PC-9 (cell line): ENCODE data around the gene P3H3. TPM values are rescaled to one million over a fixed set of nuclear protein-coding genes. Genes with fewer than 3 reads are reported as not detected.

Experiments
- BruUV-seq: library from RNA; stranded (reverse); fragments of 400-500 nt; replicated peaks from 2 replicates; lab custom pipeline; 2021; lab: Mats Ljungman, UMichigan
- CTCF ChIA-PET: fragments of 300-600 bp; sonication (Branson Sonifier 250); formaldehyde crosslinking; loops from one replicate; lab custom pipeline; 2022; ENCODE audit warnings: antibody characterized with exemption; lab: Charles Lee
- POLR2A ChIA-PET: fragments of 300-600 bp; sonication (Branson Sonifier 250); formaldehyde crosslinking; loops from one replicate; lab custom pipeline; 2022; ENCODE audit warnings: antibody characterized with exemption; ENCODE audit not compliant: unreplicated experiment; lab: Charles Lee
- DNase-seq, 2 experiments: peaks; one replicate each; pipeline versions ENCODE4 v3.0.0 to v3.0.0-alpha.2; 2015 to 2022; ENCODE audit warnings: mixed read lengths in 1 of 2
- H2AFZ ChIP-seq: fragments of 200-600 bp; sonication (generic); 2 replicates; pipeline ENCODE4 v1.8.1; 2017; ENCODE audit warnings: antibody characterized with exemption
- H3F3A ChIP-seq: fragments of 200-600 bp; sonication (generic); 2 replicates; pipeline ENCODE4 v1.8.1; 2017; ENCODE audit warnings: antibody characterized with exemption, mild to moderate bottlenecking, low read depth; ENCODE audit not compliant: insufficient read depth
- H3K27ac ChIP-seq: fragments of 200-600 bp; sonication (generic); 2 replicates; pipeline ENCODE4 v1.6.1; 2016; ENCODE audit warnings: mixed run types
- H3K27me3 ChIP-seq: fragments of 200-600 bp; sonication (generic); 2 replicates; pipeline ENCODE4 v1.6.1; 2016; ENCODE audit warnings: low read depth, mixed run types; ENCODE audit not compliant: insufficient read depth
- H3K36me3 ChIP-seq: fragments of 200-600 bp; sonication (generic); 2 replicates; pipeline ENCODE4 v1.6.1; 2016; ENCODE audit warnings: low read depth, mixed run types
- H3K4me1 ChIP-seq: fragments of 200-600 bp; sonication (generic); replicated peaks from 2 replicates; pipeline ENCODE4 v1.6.1; 2016; ENCODE audit warnings: mixed run types; ENCODE audit not compliant: insufficient read depth
- H3K4me2 ChIP-seq: fragments of 200-600 bp; sonication (generic); 2 replicates; pipeline ENCODE4 v1.6.1; 2017; ENCODE audit warnings: mixed run types
- H3K4me3 ChIP-seq: fragments of 200-600 bp; sonication (generic); 2 replicates; pipeline ENCODE4 v1.6.1; 2016; ENCODE audit warnings: mixed run types
- H3K79me2 ChIP-seq: fragments of 200-600 bp; sonication (generic); 2 replicates; pipeline ENCODE4 v1.6.1; 2017; ENCODE audit warnings: low read depth, mixed run types
- H3K9me2 ChIP-seq: fragments of 200-600 bp; sonication (generic); 2 replicates; pipeline ENCODE4 v1.8.1; 2017; ENCODE audit warnings: mild to moderate bottlenecking; ENCODE audit not compliant: insufficient read depth
- H3K9me3 ChIP-seq: fragments of 200-600 bp; sonication (generic); 2 replicates; pipeline ENCODE4 v1.8.1; 2016; ENCODE audit warnings: low read depth; ENCODE audit not compliant: insufficient read depth
- H4K20me1 ChIP-seq: fragments of 200-600 bp; sonication (generic); 2 replicates; pipeline ENCODE4 v1.8.1; 2017; ENCODE audit not compliant: insufficient read depth
- CTCF ChIP-seq: fragments of 200-600 bp; sonication (generic); conservative IDR thresholded peaks from 2 replicates; pipeline ENCODE4 v1.6.1; 2017; ENCODE audit warnings: mixed run types, antibody characterized with exemption, mild to moderate bottlenecking, moderate library complexity
- EZH2 ChIP-seq: fragments of 200-600 bp; sonication (generic); IDR thresholded peaks from 2 replicates; pipeline ENCODE4 v1.8.0; 2017; ENCODE audit warnings: antibody characterized with exemption, low read depth
- intact Hi-C: fragments of 100-400 bp; cut with micrococcal nuclease; formaldehyde crosslinking; loops from one replicate; pipeline ENCODE4 v1.10.0; 2022; ENCODE audit not compliant: unreplicated experiment
- total RNA-seq: library from RNA; stranded (reverse); gene quantifications from 2 replicates; pipeline ENCODE4 v1.2.3, GENCODE V29; 2021

The P3H3 gene
- total RNA-seq, 1 experiment from 2014 or later, result 0.52 TPM

- POLR2A ChIA-PET, result no interaction called here
- DNase-seq, result no peak
- H3F3A ChIP-seq, result peaks cover 15% of the 10 kb centered on the region; the same call in 1 of the 2 replicates
- H2AFZ ChIP-seq, result no peak overlapping the region
- CTCF ChIA-PET, result no interaction called here
- H3K27ac ChIP-seq, result no peak overlapping the region
- H4K20me1 ChIP-seq, result no peaks in the 10 kb centered on the region
- no peaks in the 10 kb centered on the region for H3K9me2 ChIP-seq
- no peak overlapping the region for H3K4me2 ChIP-seq
- no peaks in the 10 kb centered on the region for H3K27me3 ChIP-seq
- no TSS peak for BruUV-seq
- no peak for TF ChIP-seq EZH2
- no peak for TF ChIP-seq CTCF
- no peaks in the 10 kb centered on the region for H3K79me2 ChIP-seq
- H3K4me3 ChIP-seq, result no peak overlapping the region
- no peaks in the 10 kb centered on the region for H3K9me3 ChIP-seq
- intact Hi-C loops, result no loop called here
- H3K36me3 ChIP-seq, result peaks cover 33% of the 10 kb centered on the region
- no peaks in the 10 kb centered on the region for H3K4me1 ChIP-seq
These were observed 32.7 kb downstream of the P3H3 start for GRCh38 chr12:6860942-6861341.

- no peaks in the 10 kb centered on the region for H3K9me3 ChIP-seq
- no peak for TF ChIP-seq EZH2
- TF ChIP-seq CTCF, result no peak
- H3K4me3 ChIP-seq, result no peak overlapping the region
- H3K27ac ChIP-seq, result no peak overlapping the region
- ChIA-PET POLR2A (no interaction called here), CTCF (interaction anchor here (0.6 kb wide), 1 partner anchor 33 kb away, joined by 9 read pairs; no protein-coding TSS in a partner anchor)
- peaks cover 16% of the 10 kb centered on the region; the same call in 1 of the 2 replicates for H3F3A ChIP-seq
- no peak overlapping the region for H3K4me2 ChIP-seq
- H3K4me1 ChIP-seq, result no peaks in the 10 kb centered on the region
- H4K20me1 ChIP-seq, result no peaks in the 10 kb centered on the region
- DNase-seq, result no peak
- no TSS peak for BruUV-seq
- H3K27me3 ChIP-seq, result no peaks in the 10 kb centered on the region
- H3K36me3 ChIP-seq, result peaks cover 31% of the 10 kb centered on the region
- no peaks in the 10 kb centered on the region for H3K79me2 ChIP-seq
- no peaks in the 10 kb centered on the region for H3K9me2 ChIP-seq
- H2AFZ ChIP-seq, result no peak overlapping the region
- intact Hi-C loops, result no loop called here
These were observed 33.2 kb downstream of the P3H3 start for GRCh38 chr12:6861391-6861790.

DNA sequence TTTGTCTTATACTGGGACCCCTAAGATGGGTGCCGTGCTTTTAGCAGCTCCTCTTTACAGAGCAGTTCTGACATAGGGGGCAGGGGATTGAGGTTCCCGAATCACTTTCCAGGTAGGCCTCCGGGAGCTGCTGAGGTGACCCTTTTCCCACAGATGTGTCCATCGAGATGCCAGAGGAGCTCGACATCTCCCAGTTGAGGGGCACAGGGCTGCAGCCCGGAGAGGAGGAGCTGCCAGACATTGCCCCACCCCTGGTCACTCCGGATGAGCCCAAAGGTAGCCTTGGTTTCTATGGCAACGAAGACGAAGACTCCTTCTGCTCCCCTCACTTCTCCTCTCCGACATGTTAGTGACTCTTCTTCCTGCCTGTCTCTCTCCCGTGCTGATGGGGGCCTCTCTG, 34.8 kb downstream of the P3H3 start:
- Histone ChIP-seq H3K4me1 (peaks cover 5% of the 10 kb centered on the region; the same call in 1 of the 2 replicates), H4K20me1 (peaks cover 1% of the 10 kb centered on the region), H3K27me3 (no peaks in the 10 kb centered on the region), H3K36me3 (peaks cover 20% of the 10 kb centered on the region; the same call in 1 of the 2 replicates), H3K79me2 (peaks cover 7% of the 10 kb centered on the region), H3K4me3 (no peak overlapping the region), H3K9me3 (no peaks in the 10 kb centered on the region), H3K4me2 (no peak overlapping the region), H3F3A (peaks cover 25% of the 10 kb centered on the region; the same call in 1 of the 2 replicates), H3K9me2 (no peaks in the 10 kb centered on the region), H3K27ac (no peak overlapping the region), H2AFZ (no peak overlapping the region)
- no peak for DNase-seq
- TF ChIP-seq CTCF (no peak), EZH2 (no peak)
- BruUV-seq, result no TSS peak
- intact Hi-C loops, result no loop called here
- CTCF ChIA-PET, result no interaction called here
- POLR2A ChIA-PET, result no interaction called here
